Measurements from ENCODE around the gene GJC2.

DNA sequence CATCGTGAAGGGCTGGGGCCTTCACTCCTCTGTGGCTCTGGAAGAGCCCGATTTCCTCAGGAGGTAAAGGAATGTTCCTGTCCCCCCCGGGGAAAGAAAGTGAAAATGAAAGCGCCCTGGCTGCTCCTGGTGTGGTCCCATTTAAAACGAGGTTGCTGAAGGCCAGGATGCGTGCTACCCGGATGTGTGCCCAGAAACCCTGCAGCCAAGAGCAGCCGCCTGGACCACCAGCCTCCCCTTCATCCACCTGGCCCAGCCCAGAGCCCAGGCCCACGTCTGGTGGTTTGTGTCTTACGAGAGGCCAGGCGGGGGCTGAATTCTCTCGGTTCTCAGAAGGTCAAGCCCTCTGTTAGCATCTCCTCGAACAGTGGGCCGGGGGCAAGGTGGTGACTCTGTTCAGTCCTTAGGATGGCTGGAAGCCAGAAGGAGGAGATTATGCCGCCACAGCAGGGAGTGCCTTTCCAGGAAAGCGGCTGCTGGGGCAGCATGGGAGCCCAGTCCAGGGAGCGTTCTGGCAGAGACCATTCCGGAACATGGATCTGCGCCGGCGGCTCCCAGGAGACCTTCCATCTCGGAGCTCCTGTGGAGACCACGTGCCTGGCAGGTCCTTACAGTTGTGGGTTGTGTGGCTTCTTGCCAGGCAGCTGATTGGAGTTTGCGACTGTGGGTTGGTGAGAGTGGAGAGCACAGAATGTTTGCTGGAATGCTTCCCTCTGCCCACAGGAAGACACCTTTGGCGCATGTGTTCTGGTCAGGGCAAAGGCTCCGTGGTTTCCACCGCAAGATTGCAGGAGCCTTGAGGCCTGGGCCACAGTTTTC lies 8.3 kb upstream of the GJC2 start:
- no peak for TF ChIP-seq ZNF384 (IDR thresholded peaks at IDR 0.05)
- no peak for TF ChIP-seq SP1 (IDR thresholded peaks at IDR 0.05)
- no peak for TF ChIP-seq FOXK2 (IDR thresholded peaks at IDR 0.05)
- TF ChIP-seq FOXA1 (IDR thresholded peaks at IDR 0.05) = no peak
- TF ChIP-seq TARDBP (IDR thresholded peaks at IDR 0.05) = no peak
- no peak for TF ChIP-seq FOXM1 (IDR thresholded peaks at IDR 0.05; ENCODE audit: borderline replicate concordance)
- no peak for TF ChIP-seq NFRKB (IDR thresholded peaks at IDR 0.05)
- TF ChIP-seq SUZ12 (IDR thresholded peaks at IDR 0.05) = no peak
- TF ChIP-seq BHLHE40 (IDR thresholded peaks at IDR 0.05; ENCODE audit: borderline replicate concordance) = no peak
- no peak for TF ChIP-seq LEF1 (IDR thresholded peaks at IDR 0.05; ENCODE audit: borderline replicate concordance)
- no peak for TF ChIP-seq HDGF (IDR thresholded peaks at IDR 0.05; ENCODE audit: borderline replicate concordance)

Measured in HEK293T (cell line).